Panc1 (cell line): ENCODE results near the gene PCGF5. TPM values are rescaled to one million over a fixed set of nuclear protein-coding genes. Genes with fewer than 3 reads are reported as not detected.
"Not testable (repeated sequence)": the region's sequence is repeated elsewhere in the genome, so short reads cannot be mapped to it uniquely, and the experiment has no call there.

Experiments used
- ATAC-seq: fragments of 200-7000 bp; cut with Tn5 transposase; 2 replicates; pipeline ENCODE4 v1.9.1; 2020; ENCODE audit warnings: mild to moderate bottlenecking, moderate library complexity
- BruUV-seq: library from RNA; stranded (reverse); fragments of 400-500 nt; replicated peaks from 2 replicates; lab custom pipeline; 2021; lab: Mats Ljungman, UMichigan
- CTCF ChIA-PET: fragments of 300-600 bp; sonication (Branson Sonifier 250); formaldehyde crosslinking; loops from one replicate; lab custom pipeline; 2022; ENCODE audit warnings: antibody characterized with exemption; lab: Charles Lee
- POLR2A ChIA-PET: fragments of 300-600 bp; sonication (Branson Sonifier 250); formaldehyde crosslinking; loops from one replicate; lab custom pipeline; 2022; ENCODE audit warnings: antibody characterized with exemption; lab: Charles Lee
- DNase-seq: peaks from one replicate; pipeline ENCODE4 v3.0.0-alpha.2; 2010; ENCODE audit warnings: low read depth, low spot score
- H3K27ac ChIP-seq: 2 replicates; pipeline ENCODE4 v1.5.1; 2011; ENCODE audit warnings: mild to moderate bottlenecking, low read length, inconsistent platforms
- H3K27me3 ChIP-seq: fragments of 200-500 bp; sonication (Bioruptor generic); 2 replicates; pipeline ENCODE4 v1.6.0; 2014; ENCODE audit warnings: low read length, inconsistent platforms; ENCODE audit not compliant: control insufficient read depth, insufficient read depth
- H3K36me3 ChIP-seq: fragments of 200-500 bp; sonication (Bioruptor generic); 2 replicates; pipeline ENCODE4 v1.5.1; 2014; ENCODE audit warnings: inconsistent platforms, mild to moderate bottlenecking, low read length, moderate library complexity; ENCODE audit not compliant: control insufficient read depth, insufficient read depth
- H3K4me1 ChIP-seq: 2 replicates; pipeline ENCODE4 v1.5.1; 2011; ENCODE audit warnings: inconsistent platforms, mild to moderate bottlenecking, low read length, moderate library complexity; ENCODE audit not compliant: control insufficient read depth, insufficient read depth
- H3K4me3 ChIP-seq, 2 experiments: 2 replicates each; pipeline ENCODE4 v1.5.1; 2011 to 2012; ENCODE audit warnings: low read depth in 2 of 2, low read length in 2 of 2, mild to moderate bottlenecking in 2 of 2, inconsistent platforms in 1 of 2, moderate library complexity in 1 of 2
- H3K9me3 ChIP-seq: fragments of 200-500 bp; sonication (Bioruptor generic); 2 replicates; pipeline ENCODE4 v1.5.1; 2014; ENCODE audit warnings: low read depth, mild to moderate bottlenecking, inconsistent platforms, low read length, moderate library complexity; ENCODE audit not compliant: control insufficient read depth, insufficient read depth
- POLR2AphosphoS5 ChIP-seq: IDR thresholded peaks from 2 replicates; pipeline ENCODE4 v1.6.1; 2012; ENCODE audit warnings: mild to moderate bottlenecking, low read depth, low read length, moderate library complexity
- TCF7L2 ChIP-seq: IDR thresholded peaks from 2 replicates; pipeline ENCODE4 v1.6.1; 2011; ENCODE audit warnings: mild to moderate bottlenecking, low read depth, low read length, inconsistent platforms
- in situ Hi-C: cut with HindIII; loops from 2 replicates; pipeline ENCODE4 v1.10.0; 2016; ENCODE audit warnings: low sequenced_read_pairs, low pct_unique_long_range_greater_than_20kb
- intact Hi-C: fragments of 100-400 bp; cut with micrococcal nuclease; formaldehyde crosslinking; loops from one replicate; pipeline ENCODE4 v1.10.0; 2022; ENCODE audit not compliant: unreplicated experiment
- total RNA-seq: library from RNA; stranded (reverse); gene quantifications from one replicate; pipeline ENCODE4 v1.2.1, GENCODE V29; 2021; ENCODE audit not compliant: unreplicated experiment
- TF ChIP-seq, protein P1 (sequence below): fragments of 450-650 bp; IDR thresholded peaks from 2 replicates; pipeline ENCODE4 v1.5.1; 2017; ENCODE audit warnings: mild to moderate bottlenecking
- TF ChIP-seq, protein P2 (sequence below), 2 experiments: IDR thresholded peaks; 2 replicates each; pipeline ENCODE4 v1.6.1; 2011 to 2012; ENCODE audit warnings: low read depth in 2 of 2, control low read depth in 1 of 2, low read length in 1 of 2, mild to moderate bottlenecking in 1 of 2, moderate library complexity in 1 of 2; ENCODE audit not compliant: insufficient read depth in 1 of 2

Gene PCGF5
- total RNA-seq, 1 experiment from 2014 or later: 23.3 TPM

DNA sequence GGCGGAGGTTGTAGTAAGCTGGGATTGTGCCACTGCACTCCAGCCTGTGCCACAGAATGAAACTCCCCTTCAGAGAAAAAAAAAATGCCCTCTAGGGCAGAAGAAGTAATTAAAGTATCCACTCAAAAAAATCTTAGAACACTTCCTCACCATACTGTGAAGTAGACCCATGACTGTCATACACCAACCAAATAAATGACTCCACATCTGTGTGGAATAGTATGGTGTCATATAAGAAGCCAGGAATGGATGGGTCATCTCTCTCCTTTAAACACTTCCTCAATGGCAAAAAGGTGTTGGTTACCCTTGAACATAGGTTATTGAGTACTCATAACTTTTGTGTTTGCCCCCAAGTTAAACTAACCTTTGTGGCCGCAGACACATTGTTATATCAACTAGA, 48.1 kb upstream of the PCGF5 start:
- Histone ChIP-seq H3K27me3 (peaks cover 19% of the 10 kb centered on the region), H3K27ac (no peak overlapping the region), H3K4me3 (no peak overlapping the region), H3K36me3 (no peaks in the 10 kb centered on the region), H3K4me1 (no peaks in the 10 kb centered on the region), H3K9me3 (no peaks in the 10 kb centered on the region)
- no TSS peak for BruUV-seq
- ChIA-PET CTCF (no interaction called here), POLR2A (no interaction called here)
- no peak for DNase-seq
- TF ChIP-seq, protein P1, sequence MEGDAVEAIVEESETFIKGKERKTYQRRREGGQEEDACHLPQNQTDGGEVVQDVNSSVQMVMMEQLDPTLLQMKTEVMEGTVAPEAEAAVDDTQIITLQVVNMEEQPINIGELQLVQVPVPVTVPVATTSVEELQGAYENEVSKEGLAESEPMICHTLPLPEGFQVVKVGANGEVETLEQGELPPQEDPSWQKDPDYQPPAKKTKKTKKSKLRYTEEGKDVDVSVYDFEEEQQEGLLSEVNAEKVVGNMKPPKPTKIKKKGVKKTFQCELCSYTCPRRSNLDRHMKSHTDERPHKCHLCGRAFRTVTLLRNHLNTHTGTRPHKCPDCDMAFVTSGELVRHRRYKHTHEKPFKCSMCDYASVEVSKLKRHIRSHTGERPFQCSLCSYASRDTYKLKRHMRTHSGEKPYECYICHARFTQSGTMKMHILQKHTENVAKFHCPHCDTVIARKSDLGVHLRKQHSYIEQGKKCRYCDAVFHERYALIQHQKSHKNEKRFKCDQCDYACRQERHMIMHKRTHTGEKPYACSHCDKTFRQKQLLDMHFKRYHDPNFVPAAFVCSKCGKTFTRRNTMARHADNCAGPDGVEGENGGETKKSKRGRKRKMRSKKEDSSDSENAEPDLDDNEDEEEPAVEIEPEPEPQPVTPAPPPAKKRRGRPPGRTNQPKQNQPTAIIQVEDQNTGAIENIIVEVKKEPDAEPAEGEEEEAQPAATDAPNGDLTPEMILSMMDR: no peak
- TF ChIP-seq POLR2AphosphoS5: no peak
- intact Hi-C loops (no loop called here), in situ Hi-C loops (no loop called here)
- no peak for ATAC-seq

DNA sequence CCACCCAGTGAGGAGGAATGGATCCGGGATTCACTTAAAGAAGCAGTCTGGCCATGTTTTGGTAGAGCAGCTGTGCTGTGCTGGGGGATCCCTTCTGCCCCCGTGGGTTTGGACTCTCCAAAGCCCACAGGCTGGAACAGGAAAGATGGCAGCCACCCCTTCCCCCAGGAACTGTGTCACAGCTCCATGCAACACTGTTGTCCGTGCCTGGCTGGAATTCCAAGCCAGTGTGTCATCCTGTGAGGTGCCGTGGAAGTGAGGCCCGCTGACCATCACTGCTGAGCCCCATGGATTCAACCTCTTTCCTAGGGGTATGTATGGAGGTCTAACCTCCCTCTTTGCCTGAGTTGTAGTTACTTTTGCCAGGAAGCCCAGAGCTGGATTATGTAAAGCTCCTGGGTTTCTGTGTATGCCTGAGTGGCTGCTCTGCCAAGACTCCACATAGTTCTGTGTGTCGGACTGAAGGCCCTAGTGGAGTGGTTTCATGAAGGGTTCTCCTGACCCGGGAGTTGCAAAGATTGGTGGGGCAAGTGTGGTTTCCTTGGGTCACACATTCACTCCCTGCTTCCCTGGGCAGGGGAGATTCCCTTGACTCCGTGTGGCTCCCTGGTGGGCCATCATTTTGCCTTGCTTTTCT, 35.1 kb upstream of the PCGF5 start:
- CTCF ChIA-PET: no interaction called here
- no peaks in the 10 kb centered on the region; the same call in 1 of the 2 replicates for H3K27me3 ChIP-seq
- no peak overlapping the region for H3K27ac ChIP-seq
- H3K9me3 ChIP-seq: no peaks in the 10 kb centered on the region
- TF ChIP-seq TCF7L2 (no peak), POLR2AphosphoS5 (no peak)
- intact Hi-C loops (no loop called here), in situ Hi-C loops (no loop called here)
- no peaks in the 10 kb centered on the region for H3K4me1 ChIP-seq
- ATAC-seq (peak; percentile 48; the same call in 1 of the 2 replicates), DNase-seq (no peak)
- H3K4me3 ChIP-seq: no peak overlapping the region
- no peaks in the 10 kb centered on the region for H3K36me3 ChIP-seq
- no TSS peak for BruUV-seq
- POLR2A ChIA-PET: no interaction called here

DNA sequence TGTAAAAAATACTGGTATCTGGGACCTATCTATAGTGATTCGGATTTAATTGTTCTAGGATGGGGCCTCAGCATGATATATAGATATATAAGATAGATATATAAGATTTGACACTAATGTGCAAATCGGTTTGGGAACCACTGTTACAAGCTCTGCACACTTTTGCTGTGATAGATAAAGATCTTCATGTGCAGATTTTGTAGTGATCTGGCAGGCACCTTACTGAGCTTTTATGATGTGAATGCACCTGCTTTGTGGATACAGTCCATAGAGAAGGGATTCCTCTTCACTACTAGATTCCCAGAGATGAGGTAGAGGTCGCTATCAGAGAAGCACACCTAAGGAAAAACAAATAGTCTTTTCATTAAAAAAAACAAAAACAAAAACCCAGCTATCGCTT, 33.3 kb upstream of the PCGF5 start:
- CTCF ChIA-PET: interaction anchor here (0.6 kb wide), 1 partner anchor 321 kb away, joined by 4 read pairs; no protein-coding TSS in a partner anchor
- TF ChIP-seq, protein P2, sequence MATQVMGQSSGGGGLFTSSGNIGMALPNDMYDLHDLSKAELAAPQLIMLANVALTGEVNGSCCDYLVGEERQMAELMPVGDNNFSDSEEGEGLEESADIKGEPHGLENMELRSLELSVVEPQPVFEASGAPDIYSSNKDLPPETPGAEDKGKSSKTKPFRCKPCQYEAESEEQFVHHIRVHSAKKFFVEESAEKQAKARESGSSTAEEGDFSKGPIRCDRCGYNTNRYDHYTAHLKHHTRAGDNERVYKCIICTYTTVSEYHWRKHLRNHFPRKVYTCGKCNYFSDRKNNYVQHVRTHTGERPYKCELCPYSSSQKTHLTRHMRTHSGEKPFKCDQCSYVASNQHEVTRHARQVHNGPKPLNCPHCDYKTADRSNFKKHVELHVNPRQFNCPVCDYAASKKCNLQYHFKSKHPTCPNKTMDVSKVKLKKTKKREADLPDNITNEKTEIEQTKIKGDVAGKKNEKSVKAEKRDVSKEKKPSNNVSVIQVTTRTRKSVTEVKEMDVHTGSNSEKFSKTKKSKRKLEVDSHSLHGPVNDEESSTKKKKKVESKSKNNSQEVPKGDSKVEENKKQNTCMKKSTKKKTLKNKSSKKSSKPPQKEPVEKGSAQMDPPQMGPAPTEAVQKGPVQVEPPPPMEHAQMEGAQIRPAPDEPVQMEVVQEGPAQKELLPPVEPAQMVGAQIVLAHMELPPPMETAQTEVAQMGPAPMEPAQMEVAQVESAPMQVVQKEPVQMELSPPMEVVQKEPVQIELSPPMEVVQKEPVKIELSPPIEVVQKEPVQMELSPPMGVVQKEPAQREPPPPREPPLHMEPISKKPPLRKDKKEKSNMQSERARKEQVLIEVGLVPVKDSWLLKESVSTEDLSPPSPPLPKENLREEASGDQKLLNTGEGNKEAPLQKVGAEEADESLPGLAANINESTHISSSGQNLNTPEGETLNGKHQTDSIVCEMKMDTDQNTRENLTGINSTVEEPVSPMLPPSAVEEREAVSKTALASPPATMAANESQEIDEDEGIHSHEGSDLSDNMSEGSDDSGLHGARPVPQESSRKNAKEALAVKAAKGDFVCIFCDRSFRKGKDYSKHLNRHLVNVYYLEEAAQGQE (IDR thresholded peaks at IDR 0.05; ENCODE audit: insufficient read depth in 1 of 2, low read depth in 2 of 2, low read length in 1 of 2): no peak
- Histone ChIP-seq H3K36me3 (no peaks in the 10 kb centered on the region), H3K27ac (no peak overlapping the region), H3K4me3 (no peak overlapping the region), H3K27me3 (peaks cover under 1% of the 10 kb centered on the region; the same call in 1 of the 2 replicates), H3K9me3 (no peaks in the 10 kb centered on the region), H3K4me1 (no peaks in the 10 kb centered on the region)
- DNase-seq (no peak), ATAC-seq (no peak)
- BruUV-seq: no TSS peak
- POLR2A ChIA-PET: no interaction called here
- intact Hi-C loops: no loop called here
- in situ Hi-C loops: no loop called here

DNA sequence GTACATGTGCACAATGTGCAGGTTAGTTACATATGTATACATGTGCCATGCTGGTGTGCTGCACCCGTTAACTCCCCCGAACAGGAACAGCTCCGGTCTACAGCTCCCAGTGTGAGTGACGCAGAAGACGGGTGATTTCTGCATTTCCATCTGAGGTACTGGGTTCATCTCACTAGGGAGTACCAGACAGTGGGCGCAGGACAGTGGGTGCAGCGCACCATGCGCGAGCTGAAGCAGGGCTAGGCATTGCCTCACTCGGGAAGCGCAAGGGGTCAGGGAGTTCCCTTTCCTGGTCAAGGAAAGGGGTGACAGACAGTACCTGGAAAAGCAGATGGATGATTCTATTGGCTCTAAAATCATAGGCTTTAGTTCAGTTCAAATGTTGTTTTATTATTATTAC, 32.5 kb upstream of the PCGF5 start:
- H3K27ac ChIP-seq, BruUV-seq, H3K36me3 ChIP-seq, POLR2A ChIA-PET, DNase-seq, intact Hi-C loops, H3K27me3 ChIP-seq, CTCF ChIA-PET, H3K4me3 ChIP-seq, H3K9me3 ChIP-seq, ATAC-seq, H3K4me1 ChIP-seq, in situ Hi-C loops: not testable (repeated sequence)
